Measurements from ENCODE around the gene TRPM7.
A peak's percentile ranks its signal among the peaks of the same experiment; 100 is the strongest.
"Not testable (repeated sequence)": the region's sequence is repeated elsewhere in the genome, so short reads cannot be mapped to it uniquely, and the experiment has no call there.

Gene TRPM7, protein sequence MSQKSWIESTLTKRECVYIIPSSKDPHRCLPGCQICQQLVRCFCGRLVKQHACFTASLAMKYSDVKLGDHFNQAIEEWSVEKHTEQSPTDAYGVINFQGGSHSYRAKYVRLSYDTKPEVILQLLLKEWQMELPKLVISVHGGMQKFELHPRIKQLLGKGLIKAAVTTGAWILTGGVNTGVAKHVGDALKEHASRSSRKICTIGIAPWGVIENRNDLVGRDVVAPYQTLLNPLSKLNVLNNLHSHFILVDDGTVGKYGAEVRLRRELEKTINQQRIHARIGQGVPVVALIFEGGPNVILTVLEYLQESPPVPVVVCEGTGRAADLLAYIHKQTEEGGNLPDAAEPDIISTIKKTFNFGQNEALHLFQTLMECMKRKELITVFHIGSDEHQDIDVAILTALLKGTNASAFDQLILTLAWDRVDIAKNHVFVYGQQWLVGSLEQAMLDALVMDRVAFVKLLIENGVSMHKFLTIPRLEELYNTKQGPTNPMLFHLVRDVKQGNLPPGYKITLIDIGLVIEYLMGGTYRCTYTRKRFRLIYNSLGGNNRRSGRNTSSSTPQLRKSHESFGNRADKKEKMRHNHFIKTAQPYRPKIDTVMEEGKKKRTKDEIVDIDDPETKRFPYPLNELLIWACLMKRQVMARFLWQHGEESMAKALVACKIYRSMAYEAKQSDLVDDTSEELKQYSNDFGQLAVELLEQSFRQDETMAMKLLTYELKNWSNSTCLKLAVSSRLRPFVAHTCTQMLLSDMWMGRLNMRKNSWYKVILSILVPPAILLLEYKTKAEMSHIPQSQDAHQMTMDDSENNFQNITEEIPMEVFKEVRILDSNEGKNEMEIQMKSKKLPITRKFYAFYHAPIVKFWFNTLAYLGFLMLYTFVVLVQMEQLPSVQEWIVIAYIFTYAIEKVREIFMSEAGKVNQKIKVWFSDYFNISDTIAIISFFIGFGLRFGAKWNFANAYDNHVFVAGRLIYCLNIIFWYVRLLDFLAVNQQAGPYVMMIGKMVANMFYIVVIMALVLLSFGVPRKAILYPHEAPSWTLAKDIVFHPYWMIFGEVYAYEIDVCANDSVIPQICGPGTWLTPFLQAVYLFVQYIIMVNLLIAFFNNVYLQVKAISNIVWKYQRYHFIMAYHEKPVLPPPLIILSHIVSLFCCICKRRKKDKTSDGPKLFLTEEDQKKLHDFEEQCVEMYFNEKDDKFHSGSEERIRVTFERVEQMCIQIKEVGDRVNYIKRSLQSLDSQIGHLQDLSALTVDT (N-terminal part only)

DNA sequence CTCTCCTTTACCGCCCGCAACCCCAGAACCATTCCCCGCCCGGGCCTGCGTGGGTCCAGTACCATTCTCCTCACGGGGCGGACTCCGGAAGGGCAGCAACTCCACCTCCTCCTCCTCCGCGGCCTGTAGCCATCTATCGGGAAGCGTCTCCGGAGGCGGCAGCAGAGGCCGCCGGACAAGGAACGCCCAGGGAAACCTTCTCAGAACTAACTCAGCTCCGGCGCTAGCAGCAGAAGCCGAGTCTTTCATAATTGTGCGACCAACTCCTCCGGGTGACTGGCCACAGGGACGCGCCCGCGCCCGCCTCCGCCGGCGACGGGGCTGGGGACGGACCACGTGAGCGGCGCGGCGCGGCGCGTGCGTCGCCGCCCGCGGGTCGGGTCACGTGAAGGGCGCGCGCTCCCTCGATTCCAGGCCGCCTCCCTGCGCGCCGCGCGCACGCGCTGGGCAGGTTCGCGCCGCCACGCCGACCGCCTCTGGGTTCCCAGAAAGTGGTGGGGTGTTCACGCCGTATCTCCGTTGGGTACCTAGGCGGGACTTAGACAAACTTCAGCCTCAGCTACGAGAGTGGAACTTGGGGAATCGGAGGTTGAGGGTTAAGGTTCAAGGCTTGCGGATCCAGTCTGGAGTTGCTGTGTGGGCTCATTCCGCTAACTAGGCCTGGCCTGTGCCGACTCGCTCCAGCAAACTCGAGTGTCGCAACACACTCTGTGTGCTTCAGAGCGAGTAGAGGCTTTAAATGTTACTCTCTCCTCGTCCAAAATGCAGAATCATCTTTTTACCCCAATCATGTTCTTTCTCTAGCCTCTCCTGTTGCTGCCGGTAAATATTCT lies at the start of gene TRPM7:
TSS of gene TRPM7 (minus strand) at position 329 of the 833 bp plus-strand sequence. CDS start at position 65, 264 bp downstream.
- peak within 1 kb of the TSS; percentile 83 for H3K4me3 ChIP-seq (ENCODE audit: low read length)
- no peak for TF ChIP-seq ZNF274 (IDR thresholded peaks at IDR 0.05; ENCODE audit: low read depth, low read length)

DNA sequence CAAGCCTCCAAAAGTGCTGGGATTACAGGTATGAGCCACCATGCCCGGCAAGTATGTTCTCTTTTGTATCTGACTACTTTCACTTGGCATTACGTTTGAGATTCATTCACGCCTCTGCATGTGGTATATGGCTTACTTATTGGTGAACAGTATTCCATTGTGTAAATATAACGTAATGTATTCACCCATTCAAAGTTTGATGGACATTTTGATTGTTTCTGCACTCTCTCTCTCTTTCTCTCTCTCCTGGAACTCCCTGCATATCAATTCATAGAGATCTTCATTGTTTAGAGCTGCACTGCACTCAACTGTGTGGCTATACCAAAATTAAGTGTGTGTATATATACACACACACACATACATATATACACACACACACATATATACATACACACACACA lies 48.6 kb upstream of the TRPM7 start:
- H3K4me3 ChIP-seq (ENCODE audit: low read length), result no peak overlapping the region
- TF ChIP-seq ZNF274 (IDR thresholded peaks at IDR 0.05; ENCODE audit: low read depth, low read length), result no peak

DNA sequence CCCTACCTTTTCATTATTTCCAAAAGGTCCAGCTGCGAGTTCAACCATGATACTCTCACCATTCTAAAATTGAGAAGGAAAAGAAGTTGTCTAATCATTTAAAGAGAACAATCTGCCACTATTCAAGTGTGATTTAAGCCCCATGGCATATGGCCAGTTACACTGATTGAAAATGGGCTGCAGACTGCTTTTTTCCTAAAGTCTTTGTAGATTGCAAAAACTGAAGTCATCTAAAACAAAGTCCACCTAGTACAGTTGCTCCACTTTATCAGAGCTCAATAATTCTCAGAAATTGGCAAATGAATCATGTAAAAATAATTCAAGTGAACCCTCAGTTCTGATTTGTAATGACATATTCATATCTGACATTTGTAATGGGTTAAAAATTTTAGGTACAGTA lies 39.7 kb upstream of the TRPM7 start:
- no peak overlapping the region for H3K4me3 ChIP-seq (ENCODE audit: low read length)
- no peak for TF ChIP-seq ZNF274 (IDR thresholded peaks at IDR 0.05; ENCODE audit: low read depth, low read length)

GRCh38 chr15:50718700-50719125 lies 32.1 kb upstream of the TRPM7 start:
- no peak for TF ChIP-seq ZNF274 (IDR thresholded peaks at IDR 0.05; ENCODE audit: low read depth, low read length)
- H3K4me3 ChIP-seq (ENCODE audit: low read length), result no peak overlapping the region

DNA sequence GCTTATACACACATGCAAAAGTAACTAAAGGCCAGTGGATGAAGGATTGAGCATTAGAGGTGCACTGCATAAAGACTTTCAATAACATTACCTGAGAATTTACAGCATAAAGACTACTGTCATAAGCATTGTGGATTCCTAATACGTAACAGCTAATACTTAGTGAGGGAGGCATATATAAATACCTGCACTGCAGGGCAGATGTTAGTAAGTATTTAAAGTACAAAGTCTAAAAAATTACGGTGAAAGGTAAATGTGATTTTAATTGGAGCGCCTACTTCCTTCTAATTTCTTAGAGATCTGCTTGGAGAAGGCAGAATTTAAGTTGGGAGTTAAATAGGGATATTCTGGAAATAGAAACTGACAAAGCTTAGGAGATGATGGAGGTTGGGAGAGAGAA lies 25.4 kb upstream of the TRPM7 start:
- no peak overlapping the region for H3K4me3 ChIP-seq (ENCODE audit: low read length)
- TF ChIP-seq ZNF274 (IDR thresholded peaks at IDR 0.05; ENCODE audit: low read depth, low read length), result no peak

DNA sequence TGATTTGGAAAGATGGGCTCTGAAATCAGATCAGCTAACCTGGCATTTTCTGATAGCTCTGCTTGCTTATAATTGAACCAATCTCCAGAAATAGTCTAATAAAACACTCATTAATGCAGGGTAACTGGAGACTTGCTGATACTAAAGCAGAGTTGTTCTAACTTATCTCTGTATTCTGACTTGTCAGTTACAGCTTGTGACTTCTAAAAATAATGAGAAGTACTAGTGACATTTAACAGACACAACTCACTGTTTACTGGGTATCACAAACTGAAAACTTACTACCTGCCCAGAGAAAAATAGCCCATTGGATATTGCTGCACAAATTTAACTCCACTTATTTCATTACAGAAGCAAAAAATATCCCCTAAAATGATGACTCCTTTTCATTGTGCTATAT lies 24.0 kb upstream of the TRPM7 start:
- H3K4me3 ChIP-seq (ENCODE audit: low read length), result no peak overlapping the region
- no peak for TF ChIP-seq ZNF274 (IDR thresholded peaks at IDR 0.05; ENCODE audit: low read depth, low read length)

DNA sequence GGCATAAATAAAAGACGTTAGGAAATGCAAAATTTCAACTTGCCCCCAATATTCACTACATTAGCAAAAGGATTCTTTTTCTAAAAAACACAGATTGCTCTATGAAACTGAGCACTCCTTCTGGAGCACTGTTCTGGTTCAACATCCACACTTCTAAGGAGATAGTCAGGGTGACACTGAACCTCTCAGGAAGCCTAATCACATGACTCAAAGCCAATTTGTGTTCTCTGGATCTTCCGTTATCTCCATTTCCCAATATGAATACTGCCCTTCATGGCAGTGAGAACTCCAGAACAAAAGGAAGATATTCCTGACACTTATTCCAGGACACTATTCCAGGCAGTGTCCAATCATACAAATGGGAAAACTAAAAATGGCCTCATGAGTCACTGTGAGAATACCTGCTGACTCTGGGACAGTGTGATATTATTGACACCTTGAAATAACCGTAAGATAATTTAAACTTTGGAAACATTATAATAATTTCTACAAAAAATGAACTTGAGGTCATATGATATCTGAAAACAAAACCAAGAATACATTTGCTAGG lies 21.4 kb upstream of the TRPM7 start:
- no peak for TF ChIP-seq ZNF274 (IDR thresholded peaks at IDR 0.05; ENCODE audit: low read depth, low read length)
- H3K4me3 ChIP-seq (ENCODE audit: low read length), result no peak overlapping the region

- H3K4me3 ChIP-seq (ENCODE audit: low read length), result no peak overlapping the region
- TF ChIP-seq ZNF274 (IDR thresholded peaks at IDR 0.05; ENCODE audit: low read depth, low read length), result no peak
These were observed 16.3 kb upstream of the TRPM7 start for GRCh38 chr15:50702762-50703334.

GRCh38 chr15:50698101-50698500 lies 11.5 kb upstream of the TRPM7 start:
- no peak overlapping the region for H3K4me3 ChIP-seq (ENCODE audit: low read length)
- TF ChIP-seq ZNF274 (IDR thresholded peaks at IDR 0.05; ENCODE audit: low read depth, low read length), result no peak

- TF ChIP-seq ZNF274 (IDR thresholded peaks at IDR 0.05; ENCODE audit: low read depth, low read length), result no peak
- no peak overlapping the region for H3K4me3 ChIP-seq (ENCODE audit: low read length)
These were observed 10.7 kb upstream of the TRPM7 start for GRCh38 chr15:50697109-50697797.

DNA sequence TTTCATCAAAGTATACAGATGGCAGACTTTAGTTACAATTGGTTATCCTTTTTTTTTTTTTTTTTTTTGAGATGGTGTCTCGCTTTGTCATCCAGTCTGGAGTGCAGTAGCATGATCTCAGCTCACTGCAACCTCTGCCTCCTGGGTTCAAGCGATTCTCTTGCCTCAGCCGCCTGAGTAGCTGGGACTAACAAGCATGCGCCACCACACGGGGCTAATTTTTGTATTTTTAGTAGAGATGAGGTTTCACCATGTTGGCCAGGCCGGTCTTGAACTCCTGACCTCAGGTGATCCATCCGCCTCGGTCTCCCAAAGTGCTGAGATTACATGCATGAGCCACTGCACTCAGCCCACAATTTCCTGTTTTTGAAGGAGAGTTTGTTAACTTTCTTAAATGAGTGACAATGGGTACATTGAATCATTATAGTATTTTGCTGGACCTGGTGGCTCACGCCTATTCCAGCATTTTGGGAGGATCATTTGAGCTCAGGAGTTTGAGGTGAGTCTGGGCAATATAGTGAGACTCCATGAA lies 8.1 kb upstream of the TRPM7 start:
- H3K4me3 ChIP-seq (ENCODE audit: low read length), result not testable (repeated sequence)

GRCh38 chr15:50687302-50687902 lies 805 bp upstream of the TRPM7 start:
- no peak for TF ChIP-seq ZNF274 (IDR thresholded peaks at IDR 0.05; ENCODE audit: low read depth, low read length)

More at GRCh38 chr15:50687302-50687902, 805 bp upstream of the TRPM7 start:
- peak overlapping the region; percentile 83 for H3K4me3 ChIP-seq (ENCODE audit: low read length)
